GM12873 (cell line): ENCODE results near the gene HOXA4.

Source experiments
- CTCF ChIP-seq: IDR thresholded peaks from 2 replicates; pipeline ENCODE4 v1.5.1; 2012; ENCODE audit warnings: low read depth, mild to moderate bottlenecking, moderate library complexity, low read length, control low read depth; ENCODE audit not compliant: insufficient read depth; ENCODE audit errors: missing control alignments

The HOXA4 gene

GRCh38 chr7:27167916-27168264, 37.3 kb upstream of the HOXA4 start:
- TF ChIP-seq CTCF = no peak

- TF ChIP-seq CTCF = no peak
These were observed 36.3 kb upstream of the HOXA4 start for GRCh38 chr7:27166531-27167505.

GRCh38 chr7:27165996-27166530, 35.5 kb upstream of the HOXA4 start:
- TF ChIP-seq CTCF = no peak

GRCh38 chr7:27165089-27165995, 34.8 kb upstream of the HOXA4 start, which contains the start of gene HOXA9:
Gene HOXA9 (minus strand): TSS chr7:27165537. CDS start chr7:27165457, 80 bp downstream.
- no peak for TF ChIP-seq CTCF

GRCh38 chr7:27164367-27165088, 34.0 kb upstream of the HOXA4 start:
- TF ChIP-seq CTCF = no peak

GRCh38 chr7:27164045-27164366, 33.4 kb upstream of the HOXA4 start:
- no peak for TF ChIP-seq CTCF
